Mesenchymal stem cell (in vitro differentiated cells and primary cell): ENCODE measurements around the gene MUC5AC.

Experiments
- DNase-seq: peaks from one replicate; pipeline ENCODE4 v3.0.0-alpha.2; 2013
- H2AFZ ChIP-seq: one replicate; pipeline ENCODE4 v1.6.1; 2013; ENCODE audit warnings: low read depth, mild to moderate bottlenecking, control low read depth, inconsistent platforms, low read length, moderate library complexity
- H2AK5ac ChIP-seq: 2 replicates; pipeline ENCODE4 v1.6.1; 2013; ENCODE audit warnings: low read length, moderate library complexity, mild to moderate bottlenecking, inconsistent platforms; ENCODE audit not compliant: severe bottlenecking
- H2BK120ac ChIP-seq: one replicate; pipeline ENCODE4 v1.6.1; 2013; ENCODE audit warnings: low read depth, mild to moderate bottlenecking, inconsistent platforms, low read length, moderate library complexity
- H2BK12ac ChIP-seq, 2 experiments: one replicate each; pipeline ENCODE4 v1.6.1; 2013; ENCODE audit warnings: inconsistent platforms in 2 of 2, low read length in 2 of 2, mild to moderate bottlenecking in 2 of 2, moderate library complexity in 2 of 2, control low read depth in 1 of 2
- H2BK15ac ChIP-seq: one replicate; pipeline ENCODE4 v1.6.1; 2013; ENCODE audit warnings: mild to moderate bottlenecking, low read depth, inconsistent platforms; ENCODE audit not compliant: poor library complexity, severe bottlenecking
- H2BK5ac ChIP-seq: 2 replicates; pipeline ENCODE4 v1.6.1; 2013; ENCODE audit warnings: low read depth, mild to moderate bottlenecking, low read length, control low read depth, inconsistent platforms; ENCODE audit not compliant: poor library complexity, severe bottlenecking
- H3K14ac ChIP-seq, 2 experiments: one replicate each; pipeline ENCODE4 v1.6.1; 2013; ENCODE audit warnings: inconsistent platforms in 2 of 2, low read length in 2 of 2, control low read depth in 1 of 2, mild to moderate bottlenecking in 1 of 2, moderate library complexity in 1 of 2
- H3K18ac ChIP-seq, 2 experiments: one replicate each; pipeline ENCODE4 v1.6.1; 2013; ENCODE audit warnings: inconsistent platforms in 2 of 2, low read length in 2 of 2, control low read depth in 1 of 2, low read depth in 1 of 2, mild to moderate bottlenecking in 1 of 2
- H3K23ac ChIP-seq, 2 experiments: one replicate each; pipeline ENCODE4 v1.6.1; 2013; ENCODE audit warnings: inconsistent platforms in 2 of 2, low read length in 2 of 2, mild to moderate bottlenecking in 2 of 2, moderate library complexity in 2 of 2, control low read depth in 1 of 2
- H3K27ac ChIP-seq: 2 replicates; pipeline ENCODE4 v1.5.1; 2013; ENCODE audit warnings: mild to moderate bottlenecking, moderate library complexity, low read length, control low read depth, inconsistent platforms; ENCODE audit not compliant: poor library complexity, severe bottlenecking
- H3K27me3 ChIP-seq, 2 experiments: 2 replicates each; pipeline versions ENCODE4 v1.6.1 to v1.7.0; 2013; ENCODE audit warnings: low read length in 2 of 2, mild to moderate bottlenecking in 2 of 2, moderate library complexity in 2 of 2, control low read depth in 1 of 2, inconsistent platforms in 1 of 2; ENCODE audit not compliant: control insufficient read depth in 1 of 2, insufficient read depth in 1 of 2
- H3K36me3 ChIP-seq, 2 experiments: 2 replicates each; pipeline versions ENCODE4 v1.6.1 to v1.7.0; 2013; ENCODE audit warnings: low read length in 2 of 2, control low read depth in 1 of 2, inconsistent platforms in 1 of 2, low read depth in 1 of 2, mild to moderate bottlenecking in 1 of 2; ENCODE audit not compliant: insufficient read depth in 2 of 2, control insufficient read depth in 1 of 2
- H3K4ac ChIP-seq, 2 experiments: one replicate each; pipeline ENCODE4 v1.6.1; 2013; ENCODE audit warnings: inconsistent platforms in 2 of 2, low read length in 2 of 2, mild to moderate bottlenecking in 2 of 2, moderate library complexity in 2 of 2, control low read depth in 1 of 2, low read depth in 1 of 2
- H3K4me1 ChIP-seq: 2 replicates; pipeline ENCODE4 v1.6.1; 2013; ENCODE audit warnings: low read depth, low read length, control low read depth; ENCODE audit not compliant: control insufficient read depth, insufficient read depth
- H3K4me2 ChIP-seq: 2 replicates; pipeline ENCODE4 v1.6.1; 2013; ENCODE audit warnings: low read length, mild to moderate bottlenecking, inconsistent platforms; ENCODE audit not compliant: poor library complexity, severe bottlenecking
- H3K4me3 ChIP-seq, 2 experiments: 2 replicates each; pipeline versions ENCODE4 v1.5.1 to v1.7.0; 2013; ENCODE audit warnings: low read length in 2 of 2, mild to moderate bottlenecking in 2 of 2, control low read depth in 1 of 2, low read depth in 1 of 2; ENCODE audit not compliant: insufficient read depth in 1 of 2
- H3K79me1 ChIP-seq: replicated peaks from 2 replicates; pipeline ENCODE4 v1.6.1; 2013; ENCODE audit warnings: mild to moderate bottlenecking, control low read depth, low read length, inconsistent platforms; ENCODE audit not compliant: poor library complexity, severe bottlenecking
- H3K9ac ChIP-seq: 2 replicates; pipeline ENCODE4 v1.7.0; 2013; ENCODE audit warnings: mild to moderate bottlenecking, low read length, moderate library complexity
- H3K9me3 ChIP-seq: 2 replicates; pipeline ENCODE4 v1.7.0; 2013; ENCODE audit warnings: mild to moderate bottlenecking, low read length; ENCODE audit not compliant: control insufficient read depth
- H4K8ac ChIP-seq: one replicate; pipeline ENCODE4 v1.6.1; 2013; ENCODE audit warnings: inconsistent platforms, mild to moderate bottlenecking, low read length, moderate library complexity
- H4K91ac ChIP-seq: one replicate; pipeline ENCODE4 v1.6.1; 2013; ENCODE audit warnings: mild to moderate bottlenecking, low read length, inconsistent platforms
- WGBS: methylation state at CpG from one replicate; pipeline ENCODE4 v1.1.7; 2013; ENCODE audit warnings: mixed read lengths; 5-methylcytosine and 5-hydroxymethylcytosine counted together

Gene MUC5AC

DNA sequence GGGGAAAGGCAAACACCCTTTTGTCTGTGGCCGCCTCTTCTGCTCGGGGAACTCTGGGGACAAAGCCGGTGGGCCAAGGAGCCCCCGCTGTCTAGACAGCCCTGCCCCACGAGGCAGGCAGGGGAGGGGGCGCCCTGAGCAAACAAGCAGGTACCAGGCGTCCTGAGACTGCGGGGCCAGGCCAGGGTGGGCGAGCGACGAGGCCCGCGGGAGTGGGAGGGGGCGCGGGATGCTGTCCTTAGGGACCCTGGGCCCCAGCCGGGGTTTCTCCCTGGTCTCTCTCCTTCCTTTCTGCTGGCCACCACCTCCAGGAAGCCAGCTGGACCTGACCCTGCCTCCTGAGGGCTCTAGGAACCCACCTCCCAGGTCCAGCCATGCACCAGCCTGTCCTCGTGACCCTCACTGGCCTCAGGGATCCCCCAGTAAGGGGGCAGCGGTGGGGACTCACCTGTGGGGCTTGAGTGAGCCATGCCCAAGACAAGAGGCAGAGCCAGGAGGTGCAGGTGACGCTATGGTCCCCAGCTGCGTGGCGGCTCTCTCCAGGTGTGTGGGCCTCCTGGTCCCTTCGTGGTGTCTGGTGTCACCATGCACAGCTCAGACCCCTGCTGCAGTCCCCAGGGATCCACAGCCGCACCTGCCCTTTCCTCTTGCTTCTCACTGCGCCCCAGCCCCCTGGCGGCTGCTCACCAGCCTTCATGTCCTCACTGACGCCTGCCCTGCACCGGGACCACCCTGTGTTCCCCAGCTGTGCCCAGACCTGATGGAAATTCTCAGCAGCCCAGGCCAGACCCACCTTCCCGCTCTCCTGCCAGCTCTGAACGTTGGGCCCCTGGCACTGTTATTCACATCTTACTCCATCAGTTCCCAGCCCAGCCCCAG, 26.5 kb upstream of the MUC5AC start:
- Histone ChIP-seq H2BK15ac (no peak overlapping the region), H3K9me3 (peaks cover 22% of the 10 kb centered on the region), H3K14ac (no peak overlapping the region), H3K4me3 (no peak overlapping the region), H4K8ac (no peak overlapping the region), H3K9ac (no peak overlapping the region), H2BK120ac (no peak overlapping the region), H3K27me3 (peaks cover 0 to 28% of the 10 kb centered on the region in 2 experiments), H3K27ac (no peak overlapping the region), H2BK12ac (no peak overlapping the region), H3K36me3 (no peaks in the 10 kb centered on the region), H2AFZ (no peak overlapping the region), H3K4me2 (no peak overlapping the region), H2BK5ac (no peak overlapping the region), H3K23ac (no peak overlapping the region), H4K91ac (no peak overlapping the region), H3K18ac (no peak overlapping the region), H2AK5ac (no peak overlapping the region), H3K4ac (no peak overlapping the region), H3K4me1 (peaks cover 12% of the 10 kb centered on the region), H3K79me1 (no peaks in the 10 kb centered on the region)
- WGBS, result 68% methylated on average over 25 of the region's 29 CpGs
- DNase-seq, result no peak

DNA sequence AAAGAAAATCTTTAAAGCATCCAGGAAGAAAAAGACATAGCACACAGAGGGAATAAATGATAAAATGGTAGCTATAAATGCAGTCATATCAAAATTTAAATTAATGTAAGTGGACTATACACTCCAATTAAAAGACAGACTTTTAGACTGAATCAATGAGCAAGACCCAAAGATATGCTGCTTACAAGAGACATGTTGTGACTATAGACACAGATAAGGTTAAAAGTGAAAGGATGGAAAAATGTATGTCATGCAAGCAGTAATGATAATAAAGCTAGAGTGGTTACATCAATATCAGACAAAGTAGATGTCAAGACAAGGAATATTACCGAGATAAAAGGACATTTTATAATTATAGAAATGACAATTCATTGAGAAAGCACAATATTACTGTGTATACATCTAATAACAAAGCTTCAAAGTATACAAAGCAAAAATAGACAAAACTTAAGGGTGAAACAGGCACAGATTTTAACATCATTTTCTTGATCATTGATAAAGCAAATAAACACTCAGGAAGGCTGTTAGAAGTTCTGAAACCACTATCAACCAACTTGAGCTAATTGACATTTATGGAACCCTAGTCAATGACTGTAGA, 22.8 kb upstream of the MUC5AC start:
- H3K14ac ChIP-seq, result no peak overlapping the region
- H3K9me3 ChIP-seq, result peaks cover 25% of the 10 kb centered on the region
- H4K91ac ChIP-seq, result no peak overlapping the region
- H3K23ac ChIP-seq, result no peak overlapping the region
- no peak overlapping the region for H3K4ac ChIP-seq
- no peaks in the 10 kb centered on the region for H3K36me3 ChIP-seq
- H3K27me3 ChIP-seq, result peaks cover 0 to 16% of the 10 kb centered on the region in 2 experiments
- no peak overlapping the region for H3K27ac ChIP-seq
- no peak overlapping the region for H2BK5ac ChIP-seq
- H2BK120ac ChIP-seq, result no peak overlapping the region
- H3K4me2 ChIP-seq, result no peak overlapping the region
- no peak overlapping the region for H2AFZ ChIP-seq
- no peak overlapping the region for H4K8ac ChIP-seq
- H3K4me1 ChIP-seq, result peaks cover 8% of the 10 kb centered on the region
- H2BK12ac ChIP-seq, result no peak overlapping the region
- DNase-seq, result no peak
- no peak overlapping the region for H2BK15ac ChIP-seq
- WGBS, result no CpG with 5 or more reads among the region's 1 CpG
- H2AK5ac ChIP-seq, result no peak overlapping the region
- H3K18ac ChIP-seq, result no peak overlapping the region
- H3K4me3 ChIP-seq, result no peak overlapping the region
- no peak overlapping the region for H3K9ac ChIP-seq
- no peaks in the 10 kb centered on the region for H3K79me1 ChIP-seq

GRCh38 chr11:1138097-1138496, 19.7 kb upstream of the MUC5AC start:
- Histone ChIP-seq H3K9ac (no peak overlapping the region), H2BK12ac (no peak overlapping the region), H4K91ac (no peak overlapping the region), H2BK5ac (no peak overlapping the region), H2AFZ (no peak overlapping the region), H3K9me3 (peaks cover 45% of the 10 kb centered on the region), H2BK120ac (no peak overlapping the region), H3K36me3 (no peaks in the 10 kb centered on the region), H2AK5ac (no peak overlapping the region), H2BK15ac (no peak overlapping the region), H3K79me1 (no peaks in the 10 kb centered on the region), H3K18ac (no peak overlapping the region), H3K27ac (no peak overlapping the region), H3K4me2 (no peak overlapping the region), H3K27me3 (peaks cover 0 to 29% of the 10 kb centered on the region in 2 experiments), H3K23ac (no peak overlapping the region), H4K8ac (no peak overlapping the region), H3K14ac (no peak overlapping the region), H3K4ac (no peak overlapping the region), H3K4me1 (peaks cover 8% of the 10 kb centered on the region), H3K4me3 (no peak overlapping the region)
- DNase-seq, result no peak
- 74% methylated on average over 8 of the region's 8 CpGs for WGBS

GRCh38 chr11:1139441-1140083, 18.2 kb upstream of the MUC5AC start:
- Histone ChIP-seq H3K9me3 (peaks cover 45% of the 10 kb centered on the region), H3K4me3 (no peak overlapping the region), H3K27ac (no peak overlapping the region), H3K9ac (no peak overlapping the region), H2BK15ac (no peak overlapping the region), H2BK5ac (no peak overlapping the region), H2BK12ac (no peak overlapping the region), H3K4ac (no peak overlapping the region), H3K18ac (no peak overlapping the region), H2AK5ac (no peak overlapping the region), H4K8ac (no peak overlapping the region), H3K79me1 (no peaks in the 10 kb centered on the region), H3K23ac (no peak overlapping the region), H2BK120ac (no peak overlapping the region), H3K27me3 (peaks cover 0 to 31% of the 10 kb centered on the region in 2 experiments), H3K36me3 (no peaks in the 10 kb centered on the region), H3K4me2 (no peak overlapping the region), H3K4me1 (peaks cover 8% of the 10 kb centered on the region), H2AFZ (no peak overlapping the region), H3K14ac (no peak overlapping the region), H4K91ac (no peak overlapping the region)
- peak; percentile 12 for DNase-seq
- WGBS, result 71% methylated on average over 12 of the region's 12 CpGs
